GM13977 (cell line): ENCODE results near the gene SPON2.
A peak's percentile ranks its signal among the peaks of the same experiment; 100 is the strongest.
"Not testable (repeated sequence)": the region's sequence is repeated elsewhere in the genome, so short reads cannot be mapped to it uniquely, and the experiment has no call there.

Experiments used
- DNase-seq: peaks from one replicate; pipeline ENCODE4 v3.0.0; 2012; ENCODE audit warnings: low spot score
- CTCF ChIP-seq: IDR thresholded peaks from 2 replicates; pipeline ENCODE4 v1.5.1; 2012; ENCODE audit warnings: mild to moderate bottlenecking, control low read depth; ENCODE audit not compliant: insufficient read depth; ENCODE audit errors: extremely low read depth, missing control alignments
- in situ Hi-C: fragments of 300-500 bp; cut with MboI; formaldehyde crosslinking; loops from one replicate; pipeline ENCODE4 v1.12.0; 2022; ENCODE audit warnings: low sequenced_read_pairs, low pct_unique_long_range_greater_than_20kb, mixed read lengths, inconsistent platforms; ENCODE audit not compliant: unreplicated experiment

SPON2 gene

GRCh38 chr4:1130316-1131186 lies 41.8 kb downstream of the SPON2 start:
- in situ Hi-C loops: loop anchor here (10.0 kb wide), 2 partner anchors 124 to 224 kb away; no protein-coding TSS in a partner anchor
- peak; percentile 100 for TF ChIP-seq CTCF
- DNase-seq: peak; percentile 73

GRCh38 chr4:1126506-1126905 lies 45.9 kb downstream of the SPON2 start:
- no peak for TF ChIP-seq CTCF
- DNase-seq: no peak
- in situ Hi-C loops: no loop called here

GRCh38 chr4:1125466-1125865 lies 46.9 kb downstream of the SPON2 start:
- in situ Hi-C loops, DNase-seq: not testable (repeated sequence)

- no peak for DNase-seq
- in situ Hi-C loops: no loop called here
- no peak for TF ChIP-seq CTCF
Observed at GRCh38 chr4:1124818-1125217, 47.6 kb downstream of the SPON2 start.

GRCh38 chr4:1122505-1122904 lies 49.9 kb downstream of the SPON2 start:
- in situ Hi-C loops: no loop called here
- no peak for TF ChIP-seq CTCF
- no peak for DNase-seq
